ENCODE data around the gene BICDL1. TPM values are rescaled to one million over a fixed set of nuclear protein-coding genes. Genes with fewer than 3 reads are reported as not detected.

Gene BICDL1
- total RNA-seq, 1 experiment from 2014 or later = 22.2 TPM

- Histone ChIP-seq H3K27ac (ENCODE audit: low read length) (no peak overlapping the region), H3K27me3 (ENCODE audit: control insufficient read depth, insufficient read depth, low read length) (no peaks in the 10 kb centered on the region), H3K9me3 (ENCODE audit: control insufficient read depth, insufficient read depth, low read depth, low read length) (no peaks in the 10 kb centered on the region), H3K36me3 (ENCODE audit: control insufficient read depth, insufficient read depth, low read length) (no peaks in the 10 kb centered on the region), H3K4me1 (ENCODE audit: control insufficient read depth, insufficient read depth, low read length) (no peaks in the 10 kb centered on the region), H3K4me3 (ENCODE audit: low read depth in 2 of 2, low read length in 2 of 2) (no peak overlapping the region)
- TF ChIP-seq TCF7L2 (IDR thresholded peaks at IDR 0.05; ENCODE audit: low read depth, low read length) = no peak
- TF ChIP-seq, protein P1, sequence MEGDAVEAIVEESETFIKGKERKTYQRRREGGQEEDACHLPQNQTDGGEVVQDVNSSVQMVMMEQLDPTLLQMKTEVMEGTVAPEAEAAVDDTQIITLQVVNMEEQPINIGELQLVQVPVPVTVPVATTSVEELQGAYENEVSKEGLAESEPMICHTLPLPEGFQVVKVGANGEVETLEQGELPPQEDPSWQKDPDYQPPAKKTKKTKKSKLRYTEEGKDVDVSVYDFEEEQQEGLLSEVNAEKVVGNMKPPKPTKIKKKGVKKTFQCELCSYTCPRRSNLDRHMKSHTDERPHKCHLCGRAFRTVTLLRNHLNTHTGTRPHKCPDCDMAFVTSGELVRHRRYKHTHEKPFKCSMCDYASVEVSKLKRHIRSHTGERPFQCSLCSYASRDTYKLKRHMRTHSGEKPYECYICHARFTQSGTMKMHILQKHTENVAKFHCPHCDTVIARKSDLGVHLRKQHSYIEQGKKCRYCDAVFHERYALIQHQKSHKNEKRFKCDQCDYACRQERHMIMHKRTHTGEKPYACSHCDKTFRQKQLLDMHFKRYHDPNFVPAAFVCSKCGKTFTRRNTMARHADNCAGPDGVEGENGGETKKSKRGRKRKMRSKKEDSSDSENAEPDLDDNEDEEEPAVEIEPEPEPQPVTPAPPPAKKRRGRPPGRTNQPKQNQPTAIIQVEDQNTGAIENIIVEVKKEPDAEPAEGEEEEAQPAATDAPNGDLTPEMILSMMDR (IDR thresholded peaks at IDR 0.05) = no peak
- no peak for TF ChIP-seq POLR2AphosphoS5 (IDR thresholded peaks at IDR 0.05; ENCODE audit: low read depth, low read length)
- no peak for TF ChIP-seq SIN3A (IDR thresholded peaks at IDR 0.05; ENCODE audit: borderline replicate concordance, insufficient read depth, low read depth, low read length)
- no peak for TF ChIP-seq REST (IDR thresholded peaks at IDR 0.05; ENCODE audit: insufficient read depth in 1 of 2, low read depth in 2 of 2, low read length in 1 of 2)
- no peak for DNase-seq (ENCODE audit: low read depth, low spot score)
- in situ Hi-C loops (cut with HindIII; ENCODE audit: low pct_unique_long_range_greater_than_20kb, low sequenced_read_pairs) = no loop called here
- CTCF ChIA-PET = interaction anchor here (0.6 kb wide), 1 partner anchor 539 kb away, joined by 3 read pairs; no protein-coding TSS in a partner anchor
- no peak for ATAC-seq
- intact Hi-C loops (cut with micrococcal nuclease; ENCODE audit: unreplicated experiment) = no loop called here
- BruUV-seq (replicated peaks) = no TSS peak
- POLR2A ChIA-PET = interaction anchor here (0.6 kb wide), 1 partner anchor 948 kb away, joined by 3 read pairs; no protein-coding TSS in a partner anchor
These were observed 11.5 kb downstream of the BICDL1 start for GRCh38 chr12:120000556-120000955.

DNA sequence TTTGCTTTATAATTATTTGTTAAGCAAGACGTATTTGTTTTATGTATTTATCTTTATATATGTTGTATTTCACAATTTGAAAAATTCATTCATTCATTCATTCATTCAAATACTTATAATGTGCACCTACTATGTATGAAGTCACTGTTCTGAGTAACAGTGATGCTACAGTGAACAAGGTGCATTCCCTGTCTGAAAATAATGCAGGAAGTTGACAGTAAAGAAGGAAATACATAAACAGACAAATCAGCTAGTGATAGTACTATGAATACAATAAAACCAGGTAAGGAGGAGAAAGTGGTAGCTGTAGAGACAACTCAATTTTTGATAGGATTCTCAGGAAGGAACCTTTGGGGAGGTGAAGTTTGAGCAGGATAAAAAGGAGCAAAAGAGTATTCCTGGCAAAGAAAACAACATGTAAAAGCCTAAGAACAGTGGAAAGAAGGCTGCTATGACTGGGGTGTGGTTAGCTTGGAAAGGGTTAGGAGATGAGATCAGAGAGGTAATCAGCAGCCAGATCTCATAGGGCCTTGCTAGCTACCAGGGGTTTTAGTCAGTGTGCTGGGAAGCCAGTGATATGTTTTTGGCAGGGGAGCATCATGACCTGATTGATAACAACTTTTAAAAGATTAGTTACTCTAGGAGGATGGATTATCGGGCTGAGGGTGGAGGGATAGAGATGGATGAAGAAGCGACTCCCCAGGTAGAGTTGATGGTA is 17.4 kb downstream of the BICDL1 start:
- no peaks in the 10 kb centered on the region for H3K36me3 ChIP-seq (ENCODE audit: control insufficient read depth, insufficient read depth, low read length)
- intact Hi-C loops (cut with micrococcal nuclease; ENCODE audit: unreplicated experiment) = no loop called here

More for the DNA sequence above, 17.4 kb downstream of the BICDL1 start:
- ChIA-PET CTCF (no interaction called here), POLR2A (no interaction called here)
- DNase-seq (ENCODE audit: low read depth, low spot score) (no peak), ATAC-seq (0 out of 2 replicates have a peak, but pooled peaks have one; percentile 45)
- H3K4me1 ChIP-seq (ENCODE audit: control insufficient read depth, insufficient read depth, low read length) = no peaks in the 10 kb centered on the region; the same call in none of the 2 replicates
- H3K9me3 ChIP-seq (ENCODE audit: control insufficient read depth, insufficient read depth, low read depth, low read length) = no peaks in the 10 kb centered on the region
- H3K27me3 ChIP-seq (ENCODE audit: control insufficient read depth, insufficient read depth, low read length) = no peaks in the 10 kb centered on the region
- H3K4me3 ChIP-seq (ENCODE audit: low read depth in 2 of 2, low read length in 2 of 2) = no peak overlapping the region
- in situ Hi-C loops (cut with HindIII; ENCODE audit: low pct_unique_long_range_greater_than_20kb, low sequenced_read_pairs) = no loop called here
- no TSS peak for BruUV-seq (replicated peaks)
- TF ChIP-seq, protein P1 (IDR thresholded peaks at IDR 0.05) = no peak
- TF ChIP-seq REST (IDR thresholded peaks at IDR 0.05; ENCODE audit: insufficient read depth in 1 of 2, low read depth in 2 of 2, low read length in 1 of 2) = no peak
- TF ChIP-seq TCF7L2 (IDR thresholded peaks at IDR 0.05; ENCODE audit: low read depth, low read length) = no peak
- no peak for TF ChIP-seq SIN3A (IDR thresholded peaks at IDR 0.05; ENCODE audit: borderline replicate concordance, insufficient read depth, low read depth, low read length)
- no peak overlapping the region for H3K27ac ChIP-seq (ENCODE audit: low read length)

Data from Panc1 (cell line).